Activated CD4-positive, CD25-positive, alpha-beta regulatory T cell (primary cell): Measurements from ENCODE around the gene RRAD.

Experiments used
- DNase-seq, 4 experiments: peaks; one replicate each; lab custom pipeline; 2025; lab: John Stamatoyannopoulos, UW

The RRAD gene

DNA sequence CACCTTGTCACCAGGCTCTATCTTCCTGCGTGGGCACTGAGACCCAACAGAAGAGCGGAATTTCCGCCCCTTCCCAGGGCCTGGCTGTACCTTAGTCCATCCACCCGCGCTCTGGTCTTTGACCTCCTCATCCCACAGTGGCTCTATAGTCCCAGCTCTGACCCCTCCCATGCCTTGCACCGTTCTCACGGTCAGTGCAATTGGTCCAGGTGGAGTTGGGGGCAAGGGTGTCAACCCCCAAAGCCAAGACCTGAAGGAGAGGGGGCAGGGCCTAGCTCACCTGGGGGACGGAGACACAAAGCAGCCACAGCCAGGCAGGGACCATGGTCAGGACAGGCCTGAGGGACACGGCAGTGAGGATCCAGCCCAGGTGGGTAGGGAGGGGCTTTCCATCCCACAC lies 7.6 kb downstream of the RRAD start:
- DNase-seq: no peak

DNA sequence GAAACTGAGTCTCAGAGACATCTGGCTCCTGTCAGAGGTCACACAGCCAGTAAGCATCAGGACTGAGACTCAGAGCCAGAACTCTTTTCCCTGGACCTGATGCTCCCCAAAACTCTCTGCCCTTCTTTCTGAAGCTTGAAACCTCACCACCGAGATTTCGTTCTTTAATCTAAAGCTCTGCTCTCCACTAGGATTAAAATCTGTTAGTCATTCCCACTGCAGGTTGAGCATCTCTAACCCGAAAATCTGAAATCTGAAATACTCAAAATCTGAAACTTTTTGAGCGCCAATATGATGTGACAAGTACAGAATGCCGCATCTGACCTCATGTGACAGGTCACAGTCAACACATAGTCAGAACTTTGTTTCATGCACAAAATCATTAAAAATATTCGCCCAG lies 8.8 kb downstream of the RRAD start:
- no peak for DNase-seq

DNA sequence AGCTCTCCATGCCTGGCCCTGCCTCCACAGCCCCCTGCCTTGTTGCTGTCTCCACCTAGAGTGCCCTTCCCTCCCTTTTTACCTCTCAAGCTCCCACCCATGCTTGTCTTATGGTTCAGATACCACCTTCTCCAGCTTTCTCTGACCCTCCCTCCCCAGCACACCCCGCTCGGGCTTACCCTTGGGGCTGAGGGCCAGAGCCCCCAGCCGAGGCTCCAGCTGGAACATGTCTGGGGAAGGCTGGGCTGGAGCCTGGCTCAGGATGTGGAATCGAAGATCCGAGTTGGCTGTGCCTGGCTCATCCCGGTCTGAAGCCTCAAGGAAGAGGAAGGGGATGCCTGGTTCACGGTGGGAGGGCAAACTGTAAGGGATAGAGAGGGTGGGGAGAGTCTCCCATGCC lies 10.3 kb downstream of the RRAD start:
- DNase-seq: no peak

DNA sequence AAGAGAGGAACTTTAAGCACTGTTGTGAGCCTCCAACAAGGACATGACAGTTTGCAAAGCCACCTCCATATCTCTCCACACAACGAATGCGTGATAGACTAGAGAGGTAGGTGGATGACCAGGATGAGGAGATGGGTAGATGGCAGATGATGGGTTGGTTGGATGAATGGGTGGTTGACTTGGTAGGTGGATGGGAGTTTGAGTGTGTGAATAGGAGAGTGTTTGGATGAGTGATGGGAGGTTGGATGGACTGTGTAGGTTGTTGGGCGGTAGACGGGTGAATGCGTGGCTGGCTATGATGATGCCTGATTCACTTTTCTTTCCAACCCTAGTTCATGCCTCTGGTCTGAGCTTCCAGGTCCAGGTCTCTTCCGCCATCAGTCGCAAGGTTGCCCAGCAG lies 10.8 kb downstream of the RRAD start:
- DNase-seq: no peak

DNA sequence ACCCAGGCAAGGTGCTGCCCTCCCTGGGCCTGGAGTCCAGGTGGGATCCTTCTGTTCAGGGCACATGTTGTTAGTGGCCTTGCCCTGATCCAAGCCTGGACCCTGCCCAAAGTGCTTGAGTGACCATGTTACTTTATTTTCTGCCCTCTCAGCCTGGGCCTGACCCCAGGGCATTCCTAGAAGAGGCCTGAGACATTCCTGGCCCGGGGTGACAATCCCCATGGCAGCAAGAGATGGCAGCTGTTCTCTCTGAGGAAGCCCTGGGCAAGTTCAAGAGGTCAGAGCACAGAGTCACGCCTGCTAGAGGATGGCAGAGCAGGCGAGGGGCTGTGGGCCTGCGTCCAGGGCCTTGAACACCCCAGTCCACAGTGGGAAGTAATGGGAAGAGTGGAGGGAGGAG lies 11.6 kb downstream of the RRAD start:
- no peak for DNase-seq

DNA sequence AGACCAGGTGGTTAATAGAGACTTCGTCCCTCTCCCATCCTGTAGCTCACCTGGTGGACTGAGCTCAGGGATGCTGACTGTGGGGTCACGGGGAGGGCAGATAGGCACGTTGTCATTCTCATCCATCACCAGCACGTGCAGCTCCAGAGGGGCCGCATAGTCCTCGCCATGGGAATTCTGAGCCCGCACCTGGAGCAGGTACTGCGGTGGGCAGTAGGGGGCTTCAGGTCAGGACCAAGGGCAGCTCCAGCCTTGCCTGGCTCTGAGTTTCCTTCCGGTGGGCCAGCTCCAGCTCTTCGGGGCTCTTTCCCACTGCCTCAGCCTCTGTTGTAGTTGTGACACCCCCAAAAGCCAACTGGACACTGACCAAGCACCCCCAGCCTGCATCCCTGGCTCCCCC lies 12.3 kb downstream of the RRAD start:
- DNase-seq: no peak

DNA sequence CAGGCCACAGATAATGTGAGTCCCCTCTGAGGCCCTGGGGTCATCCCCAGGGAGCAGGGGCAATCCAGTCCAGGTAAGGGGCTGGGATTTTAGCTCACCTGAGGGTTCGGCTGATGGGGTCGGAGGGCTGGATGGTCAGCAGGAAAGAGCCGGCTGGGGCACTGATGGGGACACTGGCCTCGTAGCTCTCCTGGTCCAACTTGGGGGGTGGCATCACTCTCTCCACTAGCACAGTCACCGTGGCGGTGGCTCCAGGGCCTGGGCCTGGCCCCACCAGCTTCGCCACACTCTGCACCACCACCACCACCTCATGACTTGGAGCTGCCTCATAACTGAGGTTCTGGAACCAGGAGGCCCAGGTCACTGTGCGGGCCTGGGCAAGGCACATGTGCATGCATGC lies 13.5 kb downstream of the RRAD start:
- no peak for DNase-seq

DNA sequence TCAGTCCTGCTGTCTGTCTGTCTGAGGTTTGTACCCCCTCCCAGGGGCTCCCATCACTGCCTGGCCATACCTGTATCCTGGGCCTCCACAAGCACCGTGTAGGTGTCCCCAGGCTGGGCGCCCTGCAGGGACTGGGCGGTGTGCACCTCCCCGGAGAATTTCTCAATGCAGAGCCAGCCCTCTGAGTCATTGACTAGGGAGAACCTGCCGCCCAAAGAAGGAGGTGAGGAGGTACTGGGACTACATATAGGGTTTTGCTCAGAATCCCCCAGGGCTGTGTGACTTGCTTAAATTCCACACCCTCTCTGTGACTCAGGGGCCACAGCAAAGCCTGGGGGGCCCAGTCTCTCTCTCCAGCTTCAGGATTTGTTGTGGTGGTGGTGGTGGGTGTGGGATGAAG lies 14.2 kb downstream of the RRAD start:
- no peak for DNase-seq

DNA sequence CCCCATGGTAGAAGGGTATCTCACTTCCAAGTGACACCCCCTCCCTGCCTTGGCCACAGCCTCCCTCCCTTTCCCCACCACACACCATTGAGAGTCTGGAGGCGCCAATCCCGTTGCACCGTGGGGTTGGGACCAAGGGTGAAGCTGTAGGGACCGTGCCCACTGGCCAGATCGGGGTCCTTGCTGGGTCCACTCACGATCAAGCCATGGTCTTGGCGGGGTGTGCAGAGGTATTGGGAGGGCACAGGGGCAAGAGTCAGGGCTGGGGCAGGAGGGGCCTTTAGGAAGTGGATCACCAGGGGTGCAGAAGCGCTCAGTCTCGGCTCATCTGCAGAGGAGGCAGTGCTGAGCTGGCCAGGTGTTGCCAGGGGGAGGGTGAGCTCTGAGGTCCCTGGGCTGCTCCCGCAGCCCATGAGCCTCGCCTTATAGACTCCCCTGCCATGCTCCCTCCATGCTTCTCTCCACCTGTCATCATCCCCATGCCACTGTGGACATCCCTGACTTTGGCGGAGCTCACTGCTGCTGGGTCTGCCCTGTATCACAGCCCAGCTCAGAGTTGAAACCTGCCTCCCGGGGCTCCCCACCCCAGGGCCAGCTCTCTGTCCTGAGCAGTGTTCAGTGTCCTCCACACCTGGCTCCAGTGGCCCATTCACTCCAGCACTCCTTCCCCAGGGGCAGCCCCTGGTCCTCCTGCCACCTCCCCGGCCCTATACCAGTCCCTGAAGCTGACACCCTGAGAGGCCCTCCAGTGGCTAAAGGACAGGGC lies 15.0 kb downstream of the RRAD start:
- no peak for DNase-seq

DNA sequence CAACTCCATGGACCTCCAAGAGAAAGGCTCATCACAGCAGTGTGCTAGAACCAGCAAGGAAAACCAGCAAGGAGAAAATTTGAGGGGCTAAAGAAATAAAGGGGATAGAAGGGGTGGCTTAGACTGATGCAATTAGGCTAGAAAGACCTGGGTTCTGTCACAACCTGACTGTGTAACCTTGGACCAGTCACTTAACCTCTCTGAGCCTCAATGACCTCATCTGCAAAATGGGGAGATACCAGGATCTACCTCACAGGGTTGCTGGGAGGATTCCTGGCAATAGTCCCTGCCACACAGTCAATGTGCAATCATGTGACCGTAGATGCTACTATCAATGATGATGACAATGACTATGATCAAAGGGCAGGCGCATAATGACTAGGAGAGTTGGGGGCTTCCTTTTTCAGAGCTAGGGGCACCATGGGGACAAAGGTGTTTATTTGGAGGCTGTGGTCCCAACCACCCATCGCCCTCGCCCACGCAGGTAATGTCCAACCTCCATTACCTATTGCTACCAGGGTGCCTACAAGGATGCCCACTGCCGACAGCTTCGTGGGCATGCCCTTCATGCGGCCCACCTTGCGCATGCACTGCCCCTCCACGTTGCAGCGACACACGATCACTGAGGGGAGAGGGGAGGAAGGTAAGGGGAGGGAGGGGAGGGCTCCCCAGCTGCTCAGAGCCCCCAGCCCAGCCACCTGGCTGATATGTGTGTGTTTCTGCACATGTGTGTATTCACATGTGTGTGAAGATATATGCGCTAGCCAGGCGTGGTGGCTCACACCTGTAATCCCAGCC lies 16.4 kb downstream of the RRAD start:
- no peak for DNase-seq

DNA sequence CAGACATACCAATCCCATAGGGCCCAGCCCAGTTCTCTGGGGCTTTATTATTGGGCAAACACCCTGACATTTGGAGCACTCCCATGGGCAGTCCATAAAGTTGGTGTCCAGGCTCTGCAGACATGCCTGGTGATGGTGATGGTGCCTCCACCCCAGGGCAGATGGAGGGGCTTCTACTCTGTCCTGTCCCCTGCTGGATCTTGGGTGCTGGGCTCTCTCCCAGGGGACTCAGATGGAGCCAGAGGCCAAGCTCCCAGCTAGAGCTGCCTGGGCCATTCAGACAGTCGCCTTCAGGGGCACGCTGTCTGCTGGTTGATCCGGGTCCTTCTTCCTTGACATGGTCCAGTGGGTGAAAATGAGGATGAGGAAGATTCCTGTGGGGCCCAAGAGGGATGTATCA lies 17.2 kb downstream of the RRAD start:
- DNase-seq: no peak

DNA sequence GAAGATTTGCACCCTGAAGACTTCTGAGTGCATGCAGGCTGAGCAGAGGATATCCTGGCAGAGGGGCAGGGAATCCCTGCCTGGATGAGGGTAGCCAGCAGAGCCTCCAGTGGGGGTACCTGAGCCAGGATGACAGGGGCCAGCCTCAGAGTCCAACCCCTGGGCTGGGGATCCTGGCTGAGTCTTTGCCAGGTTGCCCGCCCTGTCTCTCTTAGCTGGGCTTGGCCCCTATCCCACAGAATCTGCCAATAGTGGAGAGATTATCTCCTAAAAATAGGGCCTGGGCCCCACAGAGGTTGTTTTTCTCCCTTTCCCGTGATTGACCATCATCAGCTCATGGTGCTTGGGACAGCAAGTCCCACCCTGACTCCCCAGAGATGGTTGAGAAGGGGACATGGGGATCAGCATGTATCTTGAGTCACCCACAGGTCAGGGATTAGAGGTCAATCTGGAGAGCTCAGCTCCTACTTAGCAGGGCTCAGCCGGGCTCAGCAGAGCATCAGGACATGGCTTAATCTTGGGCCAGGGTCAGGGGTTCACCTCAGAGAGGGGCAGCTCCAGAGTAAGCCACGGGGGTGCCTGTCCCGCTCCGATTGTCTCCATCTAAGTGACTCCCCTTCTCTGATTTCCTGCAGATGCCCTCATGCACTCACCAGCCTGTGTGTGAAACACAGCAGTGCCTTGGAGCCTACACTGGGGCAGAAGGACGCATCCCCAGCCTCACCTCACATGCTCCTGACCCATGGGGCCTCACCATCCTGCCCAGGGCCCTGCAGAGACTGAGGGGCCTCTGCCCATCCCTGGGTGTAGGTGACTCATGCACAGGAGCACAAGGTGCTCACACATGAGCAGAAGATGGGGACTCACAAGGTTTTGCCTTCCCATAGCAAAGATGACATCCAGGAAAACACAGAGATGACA lies 18.2 kb downstream of the RRAD start:
- DNase-seq: no peak

DNA sequence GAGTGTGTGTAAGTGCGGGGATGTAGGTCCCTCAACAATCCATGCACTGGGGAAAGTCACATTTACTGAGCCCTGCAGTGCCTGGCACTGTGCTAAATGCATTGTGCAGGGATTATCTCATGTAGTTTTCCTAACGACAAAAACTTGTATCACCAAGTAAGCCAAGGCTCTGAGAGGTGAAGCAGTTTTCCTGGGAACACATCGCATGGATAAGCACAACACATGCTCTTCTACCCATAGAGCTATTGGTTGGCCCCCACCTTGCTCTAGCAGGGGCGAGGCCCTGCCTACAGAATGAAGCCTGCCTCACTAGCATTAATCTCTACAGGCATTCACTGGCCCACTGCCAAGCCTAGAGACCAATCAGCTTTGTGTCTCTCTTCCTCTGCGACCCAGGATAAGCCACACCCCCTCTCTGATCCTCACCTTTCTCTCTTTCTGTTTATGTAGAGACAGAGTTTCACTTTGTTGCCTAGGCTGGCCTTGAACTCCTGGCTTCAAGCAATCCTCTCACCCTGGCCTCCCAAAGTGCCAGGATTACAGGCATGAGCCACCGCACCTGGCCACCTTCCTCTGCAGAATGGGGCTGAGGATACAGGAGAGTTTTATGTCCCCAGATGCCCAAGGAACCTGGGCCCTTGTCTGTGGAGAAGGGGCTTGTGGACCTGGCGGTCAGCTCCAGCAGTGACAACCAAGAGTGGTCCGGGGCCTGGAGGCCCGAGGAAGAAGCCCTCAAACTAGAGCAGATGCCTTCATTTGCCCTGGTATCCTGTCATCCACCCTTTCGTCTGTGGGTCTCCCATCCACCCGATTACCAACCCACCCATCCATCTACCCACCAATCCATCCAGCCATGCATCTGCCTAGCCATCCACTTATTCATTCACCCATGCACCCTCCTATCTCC lies 19.4 kb downstream of the RRAD start:
- no peak for DNase-seq

DNA sequence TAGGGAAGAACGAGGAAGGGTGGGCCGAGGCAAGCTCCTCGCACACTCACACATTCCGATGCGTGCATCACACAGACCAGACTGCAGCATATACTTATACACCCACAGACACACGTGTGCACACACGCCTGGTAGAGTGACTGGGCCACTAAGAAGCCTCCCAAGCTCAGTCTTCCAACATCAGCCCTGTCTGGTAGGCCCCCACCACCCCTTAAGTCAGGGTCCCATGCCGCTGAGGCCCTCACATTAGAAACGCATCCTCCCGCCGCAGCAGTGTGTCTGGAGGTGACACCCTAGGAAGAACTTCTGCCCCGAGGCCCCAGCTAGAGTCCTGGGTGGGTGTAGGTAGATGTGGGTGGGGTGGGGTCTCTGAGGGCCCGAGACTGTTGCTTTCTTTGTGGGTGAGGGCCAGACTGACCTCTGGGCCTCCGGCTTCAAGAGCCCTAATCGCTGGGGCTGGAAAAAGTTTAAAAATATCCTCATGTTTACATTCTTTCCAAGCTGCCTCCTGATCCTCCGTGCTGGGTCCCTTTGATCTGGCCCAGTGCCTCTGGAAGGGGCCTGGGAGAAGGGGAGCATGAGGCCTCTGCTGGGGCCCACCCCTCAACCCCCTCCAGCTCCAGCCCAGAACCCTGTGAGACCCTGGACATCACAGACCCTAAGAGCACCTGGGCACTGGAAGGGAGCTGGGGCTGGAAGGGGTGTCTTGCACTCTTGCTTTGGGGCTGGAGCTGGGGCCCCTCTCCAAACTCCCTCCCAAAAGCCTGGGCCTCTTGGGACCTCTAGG lies 20.3 kb downstream of the RRAD start:
- no peak for DNase-seq

DNA sequence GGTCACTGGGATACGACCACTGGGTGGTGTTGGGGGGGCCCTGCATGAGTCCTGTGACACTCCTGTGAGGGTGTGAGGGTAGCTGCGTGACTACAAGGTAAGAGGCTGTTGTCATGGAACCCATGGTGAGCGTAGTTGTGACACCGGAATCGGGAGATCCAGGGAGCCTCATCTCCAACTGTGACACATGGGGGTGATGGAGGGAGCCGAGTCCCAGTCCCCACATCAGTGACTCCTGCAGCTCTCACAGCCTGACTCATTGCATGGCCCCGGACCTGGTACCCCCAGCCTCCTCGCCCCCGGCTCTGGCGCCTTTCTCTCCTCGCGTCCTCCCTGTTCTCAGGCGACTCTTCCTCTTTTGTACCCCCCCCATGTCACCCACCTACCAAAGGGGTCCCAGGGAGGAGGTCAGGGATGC lies 20.9 kb downstream of the RRAD start:
- no peak for DNase-seq

DNA sequence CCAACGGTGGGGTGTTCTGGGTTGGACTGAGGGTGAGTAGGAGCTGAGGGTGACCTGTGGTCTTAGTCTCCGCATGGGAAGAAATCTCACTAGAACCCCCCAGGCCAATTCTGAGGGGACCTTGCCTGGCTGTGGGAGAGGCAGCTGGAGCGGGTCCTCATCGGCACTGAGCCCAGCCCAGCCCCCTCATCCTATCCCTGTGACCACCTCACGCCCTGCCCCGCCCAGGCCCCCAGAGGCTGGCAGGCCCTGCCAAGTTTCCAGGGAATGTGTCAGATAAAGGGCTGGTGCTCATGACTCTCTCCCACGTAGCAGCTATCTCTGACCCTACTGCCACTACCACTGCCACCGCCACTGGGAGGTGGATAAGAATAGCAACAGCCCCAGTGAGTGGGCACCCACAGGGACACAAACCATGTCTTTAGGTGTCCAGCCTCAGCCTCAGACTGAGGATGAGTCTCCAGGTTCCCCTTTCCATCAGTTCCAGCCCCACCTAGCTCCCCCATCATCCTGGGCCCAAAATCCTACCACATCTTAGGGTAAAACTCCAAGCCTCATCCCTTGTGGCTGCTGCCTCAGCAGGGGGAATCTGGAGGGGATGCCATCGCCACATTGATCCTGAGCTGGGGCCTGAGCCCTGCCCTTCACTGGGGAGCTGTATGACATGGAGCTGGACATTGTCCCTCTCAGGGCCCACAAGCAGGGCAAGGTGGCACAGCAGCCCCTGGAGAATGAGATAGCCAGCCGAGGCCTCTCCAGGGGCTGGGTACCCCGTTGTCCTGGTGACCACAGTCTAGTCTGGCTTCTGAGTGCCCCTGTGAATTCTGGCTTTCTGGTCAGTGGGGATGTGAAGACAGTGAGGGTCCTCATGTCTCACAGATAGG lies 21.5 kb downstream of the RRAD start:
- DNase-seq: no peak

DNA sequence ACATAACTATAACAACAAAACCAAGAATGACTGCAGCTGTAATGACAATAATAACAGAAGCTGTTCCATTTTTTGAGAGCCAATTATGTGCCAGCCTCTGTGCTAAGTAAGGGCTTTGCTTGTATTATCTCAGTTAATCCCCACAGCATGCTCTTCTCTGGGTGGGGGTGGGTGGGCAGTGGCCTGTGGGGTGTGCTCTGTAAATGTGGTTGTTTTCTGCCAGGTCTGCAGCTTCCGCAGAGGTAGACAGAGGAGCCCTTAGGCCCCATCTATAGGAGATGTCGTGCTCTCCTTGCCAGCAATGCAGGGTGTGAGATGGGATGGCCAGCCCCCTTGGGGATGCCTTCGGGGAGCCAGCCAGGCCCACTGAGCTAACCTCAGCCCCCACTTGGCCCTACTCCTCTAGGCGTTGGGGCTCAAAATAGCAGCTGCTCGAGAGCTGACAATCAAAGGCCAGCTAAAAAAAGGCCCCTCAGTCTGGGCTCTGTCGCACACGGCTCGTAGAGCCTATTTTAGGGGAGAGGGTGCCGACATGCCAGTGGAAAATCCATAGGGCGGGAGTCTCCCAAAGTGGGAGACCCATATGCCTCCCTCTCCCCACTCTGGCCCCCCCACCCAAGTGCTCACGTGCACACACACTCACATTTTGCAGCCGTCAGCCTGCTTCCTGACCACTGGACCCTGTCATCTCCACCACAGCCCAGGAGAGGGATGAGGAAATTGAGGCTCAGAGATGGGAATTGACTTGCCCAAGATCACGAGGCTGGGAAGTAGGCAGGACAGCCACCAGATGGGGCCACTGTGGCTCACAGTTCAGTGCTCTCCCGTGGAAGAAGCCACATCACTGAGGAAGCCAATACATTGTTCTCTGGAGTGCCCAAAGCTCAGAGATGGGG lies 22.4 kb downstream of the RRAD start:
- DNase-seq: no peak

DNA sequence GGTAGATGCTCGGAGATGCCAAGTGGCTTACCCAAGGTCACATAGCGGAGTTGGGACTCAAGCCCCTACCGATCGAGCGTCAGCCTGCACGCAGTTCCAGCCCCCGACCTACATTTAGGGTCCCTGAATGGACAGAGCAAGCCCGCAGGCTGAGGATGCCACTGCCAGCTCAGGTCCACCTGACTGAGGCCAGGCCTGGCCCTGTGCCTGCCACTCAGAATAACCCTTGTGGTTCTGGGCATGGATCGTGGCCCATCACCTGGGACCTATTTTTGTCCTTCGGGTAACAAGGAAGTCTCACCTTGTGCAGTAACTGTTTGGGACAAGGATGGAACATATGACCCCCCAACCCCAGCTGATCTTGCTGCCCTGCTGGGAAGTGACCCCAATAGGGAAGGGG lies 23.7 kb downstream of the RRAD start:
- no peak for DNase-seq
